ENCODE results near the gene PARD3B.

PARD3B gene

GRCh38 chr2:205658572-205658971 is 1113.3 kb downstream of the PARD3B start:
- TF ChIP-seq CTCF (IDR thresholded peaks at IDR 0.05; ENCODE audit: low read length) (no peak), EZH2phosphoT487 (IDR thresholded peaks at IDR 0.05; ENCODE audit: low read length) (no peak), EZH2 (optimal IDR thresholded peaks at IDR 0.05; ENCODE audit: low read depth, low read length) (no peak)
- Histone ChIP-seq H3K36me3 (replicated peaks; ENCODE audit: insufficient read depth, low read length) (no peaks in the 10 kb centered on the region), H3K27me3 (replicated peaks; ENCODE audit: insufficient read depth, low read length) (no peaks in the 10 kb centered on the region), H3K9ac (ENCODE audit: low read length) (no peak overlapping the region), H3K79me2 (ENCODE audit: low read length) (no peaks in the 10 kb centered on the region), H3K4me3 (ENCODE audit: low read length) (no peak overlapping the region), H3K4me1 (ENCODE audit: low read length) (0 out of 2 replicates have a peak, but pooled peaks cover 5% of the 10 kb centered on the region), H3K27ac (ENCODE audit: low read length) (no peak overlapping the region), H3K4me2 (ENCODE audit: low read depth, low read length) (no peak overlapping the region), H2AFZ (ENCODE audit: low read length) (no peak overlapping the region), H4K20me1 (ENCODE audit: insufficient read depth, low read length) (no peaks in the 10 kb centered on the region), H3F3A (ENCODE audit: insufficient read depth, low read length) (no peaks in the 10 kb centered on the region), H3K9me3 (replicated peaks; ENCODE audit: insufficient read depth, low read length) (no peaks in the 10 kb centered on the region), H3K9me2 (replicated peaks; ENCODE audit: insufficient read depth, low read length) (no peaks in the 10 kb centered on the region)
- DNase-seq, result no peak

- no peak overlapping the region for H2AFZ ChIP-seq (ENCODE audit: low read length)
- H3K4me1 ChIP-seq (ENCODE audit: low read length), result 0 out of 2 replicates have a peak, but pooled peaks cover 5% of the 10 kb centered on the region
- H3K9me2 ChIP-seq (replicated peaks; ENCODE audit: insufficient read depth, low read length), result no peaks in the 10 kb centered on the region
- H3K4me2 ChIP-seq (ENCODE audit: low read depth, low read length), result no peak overlapping the region
- H3K4me3 ChIP-seq (ENCODE audit: low read length), result no peak overlapping the region
- no peak for DNase-seq
- H3K27ac ChIP-seq (ENCODE audit: low read length), result no peak overlapping the region
- no peaks in the 10 kb centered on the region for H3K79me2 ChIP-seq (ENCODE audit: low read length)
- H3K9ac ChIP-seq (ENCODE audit: low read length), result no peak overlapping the region
- no peaks in the 10 kb centered on the region for H3F3A ChIP-seq (ENCODE audit: insufficient read depth, low read length)
- H3K27me3 ChIP-seq (replicated peaks; ENCODE audit: insufficient read depth, low read length), result no peaks in the 10 kb centered on the region
- H3K9me3 ChIP-seq (replicated peaks; ENCODE audit: insufficient read depth, low read length), result no peaks in the 10 kb centered on the region
- no peak for TF ChIP-seq CTCF (IDR thresholded peaks at IDR 0.05; ENCODE audit: low read length)
- TF ChIP-seq EZH2phosphoT487 (IDR thresholded peaks at IDR 0.05; ENCODE audit: low read length), result no peak
- TF ChIP-seq EZH2 (optimal IDR thresholded peaks at IDR 0.05; ENCODE audit: low read depth, low read length), result no peak
- H4K20me1 ChIP-seq (ENCODE audit: insufficient read depth, low read length), result no peaks in the 10 kb centered on the region
- no peaks in the 10 kb centered on the region for H3K36me3 ChIP-seq (replicated peaks; ENCODE audit: insufficient read depth, low read length)
Observed at GRCh38 chr2:205659922-205660321, 1114.6 kb downstream of the PARD3B start.

- H4K20me1 ChIP-seq (ENCODE audit: insufficient read depth, low read length), result no peaks in the 10 kb centered on the region
- no peak overlapping the region for H3K4me3 ChIP-seq (ENCODE audit: low read length)
- DNase-seq, result no peak
- TF ChIP-seq EZH2phosphoT487 (IDR thresholded peaks at IDR 0.05; ENCODE audit: low read length), result no peak
- TF ChIP-seq CTCF (IDR thresholded peaks at IDR 0.05; ENCODE audit: low read length), result no peak
- no peak for TF ChIP-seq EZH2 (optimal IDR thresholded peaks at IDR 0.05; ENCODE audit: low read depth, low read length)
- H3K36me3 ChIP-seq (replicated peaks; ENCODE audit: insufficient read depth, low read length), result no peaks in the 10 kb centered on the region
- H3K4me1 ChIP-seq (ENCODE audit: low read length), result 0 out of 2 replicates have a peak, but pooled peaks cover 5% of the 10 kb centered on the region
- no peak overlapping the region for H3K9ac ChIP-seq (ENCODE audit: low read length)
- H2AFZ ChIP-seq (ENCODE audit: low read length), result no peak overlapping the region
- no peaks in the 10 kb centered on the region for H3K79me2 ChIP-seq (ENCODE audit: low read length)
- no peaks in the 10 kb centered on the region for H3K9me3 ChIP-seq (replicated peaks; ENCODE audit: insufficient read depth, low read length)
- no peaks in the 10 kb centered on the region for H3K27me3 ChIP-seq (replicated peaks; ENCODE audit: insufficient read depth, low read length)
- H3F3A ChIP-seq (ENCODE audit: insufficient read depth, low read length), result no peaks in the 10 kb centered on the region
- no peak overlapping the region for H3K27ac ChIP-seq (ENCODE audit: low read length)
- H3K9me2 ChIP-seq (replicated peaks; ENCODE audit: insufficient read depth, low read length), result no peaks in the 10 kb centered on the region
- H3K4me2 ChIP-seq (ENCODE audit: low read depth, low read length), result no peak overlapping the region
Observed at GRCh38 chr2:205660521-205661124, 1115.3 kb downstream of the PARD3B start.

All from MM.1S (cell line).